ENCODE measurements around the gene BRI3. TPM values are rescaled to one million over a fixed set of nuclear protein-coding genes. Genes with fewer than 3 reads are reported as not detected.

BRI3 gene
- total RNA-seq, 1 donor from 2014 or later = 516 TPM

GRCh38 chr7:98280296-98280695 lies 1.2 kb upstream of the BRI3 start:
- H3K27ac ChIP-seq = peak overlapping the region; percentile 89
- peaks cover 12% of the 10 kb centered on the region for H3K36me3 ChIP-seq
- DNase-seq (no peak), ATAC-seq (no peak)
- intact Hi-C loops (cut with DNase I) = no loop called here
- no peaks in the 10 kb centered on the region for H3K9me3 ChIP-seq
- H3K27me3 ChIP-seq (ENCODE audit: low read depth) = no peaks in the 10 kb centered on the region
- H3K4me1 ChIP-seq = peaks cover 58% of the 10 kb centered on the region
- TF ChIP-seq CTCF (IDR thresholded peaks at IDR 0.05) = no peak
- H3K4me3 ChIP-seq = peak overlapping the region; percentile 64

GRCh38 chr7:98281757-98282606 lies 496 bp downstream of the BRI3 start:
- ATAC-seq = no peak
- H3K36me3 ChIP-seq = peaks cover 23% of the 10 kb centered on the region
- peak overlapping the region; percentile 96 for H3K27ac ChIP-seq
- intact Hi-C loops (cut with DNase I) = no loop called here
- H3K9me3 ChIP-seq = no peaks in the 10 kb centered on the region
- peaks cover 58% of the 10 kb centered on the region for H3K4me1 ChIP-seq
- peak overlapping the region; percentile 87 for H3K4me3 ChIP-seq
- DNase-seq = peak; percentile 73
- TF ChIP-seq CTCF (IDR thresholded peaks at IDR 0.05) = no peak
- H3K27me3 ChIP-seq (ENCODE audit: low read depth) = no peaks in the 10 kb centered on the region

GRCh38 chr7:98282703-98283102 lies 1.2 kb downstream of the BRI3 start:
- DNase-seq (no peak), ATAC-seq (no peak)
- H3K4me3 ChIP-seq = peak overlapping the region; percentile 87
- no peaks in the 10 kb centered on the region for H3K9me3 ChIP-seq
- peaks cover 30% of the 10 kb centered on the region for H3K36me3 ChIP-seq
- intact Hi-C loops (cut with DNase I) = no loop called here
- no peaks in the 10 kb centered on the region for H3K27me3 ChIP-seq (ENCODE audit: low read depth)
- H3K27ac ChIP-seq = peak overlapping the region; percentile 96
- H3K4me1 ChIP-seq = peaks cover 61% of the 10 kb centered on the region
- no peak for TF ChIP-seq CTCF (IDR thresholded peaks at IDR 0.05)

GRCh38 chr7:98283127-98283886 lies 1.8 kb downstream of the BRI3 start:
- Histone ChIP-seq H3K27me3 (ENCODE audit: low read depth) (no peaks in the 10 kb centered on the region), H3K27ac (peak overlapping the region; percentile 96), H3K36me3 (peaks cover 35% of the 10 kb centered on the region), H3K4me1 (peaks cover 67% of the 10 kb centered on the region), H3K4me3 (peak overlapping the region; percentile 87), H3K9me3 (no peaks in the 10 kb centered on the region)
- ATAC-seq (peak; percentile 16 to 18), DNase-seq (peak; percentile 83)
- TF ChIP-seq CTCF (IDR thresholded peaks at IDR 0.05) = no peak
- intact Hi-C loops (cut with DNase I) = no loop called here

GRCh38 chr7:98283887-98284222 lies 2.4 kb downstream of the BRI3 start:
- H3K27me3 ChIP-seq (ENCODE audit: low read depth) = no peaks in the 10 kb centered on the region
- intact Hi-C loops (cut with DNase I) = no loop called here
- peak overlapping the region; percentile 96 for H3K27ac ChIP-seq
- no peaks in the 10 kb centered on the region for H3K9me3 ChIP-seq
- no peak for TF ChIP-seq CTCF (IDR thresholded peaks at IDR 0.05)
- DNase-seq (peak; percentile 59), ATAC-seq (no peak)
- peak overlapping the region; percentile 87 for H3K4me3 ChIP-seq
- peaks cover 67% of the 10 kb centered on the region for H3K4me1 ChIP-seq
- peaks cover 40% of the 10 kb centered on the region for H3K36me3 ChIP-seq
